ENCODE results near the gene ANO4.

Gene ANO4

GRCh38 chr12:100820314-100820713 lies 25.7 kb downstream of the ANO4 start:
- no peak for DNase-seq

- DNase-seq, result no peak
Observed at GRCh38 chr12:100823963-100824362, 29.4 kb downstream of the ANO4 start.

GRCh38 chr12:100824476-100824875 lies 29.9 kb downstream of the ANO4 start:
- no peak for DNase-seq

- DNase-seq, result no peak
Observed at GRCh38 chr12:100826323-100826722, 31.7 kb downstream of the ANO4 start.

GRCh38 chr12:100827901-100828520 lies 33.4 kb downstream of the ANO4 start:
- peak; percentile 4 for DNase-seq

GRCh38 chr12:100830003-100830795 lies 35.6 kb downstream of the ANO4 start:
- no peak for DNase-seq

- no peak for DNase-seq
Observed at GRCh38 chr12:100833282-100833681, 38.7 kb downstream of the ANO4 start.

GRCh38 chr12:100840748-100841147 lies 46.2 kb downstream of the ANO4 start:
- no peak for DNase-seq

GRCh38 chr12:100842156-100842555 lies 47.6 kb downstream of the ANO4 start:
- DNase-seq, result no peak

- DNase-seq, result no peak
Observed at GRCh38 chr12:100843061-100843460, 48.5 kb downstream of the ANO4 start.

- no peak for DNase-seq
Observed at GRCh38 chr12:100845095-100845494, 50.5 kb downstream of the ANO4 start.

- no peak for DNase-seq
Observed at GRCh38 chr12:100851637-100852036, 57.1 kb downstream of the ANO4 start.

- no peak for DNase-seq
Observed at GRCh38 chr12:100857418-100857817, 62.8 kb downstream of the ANO4 start.

GRCh38 chr12:100857971-100858370 lies 63.4 kb downstream of the ANO4 start:
- no peak for DNase-seq

GRCh38 chr12:100858656-100859055 lies 64.1 kb downstream of the ANO4 start:
- DNase-seq, result no peak

- no peak for DNase-seq
Observed at GRCh38 chr12:100859063-100859627, 64.6 kb downstream of the ANO4 start.

GRCh38 chr12:100860611-100861010 lies 66.0 kb downstream of the ANO4 start:
- no peak for DNase-seq

- DNase-seq, result no peak
Observed at GRCh38 chr12:100862676-100863075, 68.1 kb downstream of the ANO4 start.

GRCh38 chr12:100864366-100864765 lies 69.8 kb downstream of the ANO4 start:
- no peak for DNase-seq

- no peak for DNase-seq
Observed at GRCh38 chr12:100867639-100868393, 73.2 kb downstream of the ANO4 start.

- no peak for DNase-seq
Observed at GRCh38 chr12:100868487-100868886, 73.9 kb downstream of the ANO4 start.

GRCh38 chr12:100871195-100871734 lies 76.7 kb downstream of the ANO4 start:
- no peak for DNase-seq

- DNase-seq, result no peak
Observed at GRCh38 chr12:100875156-100875555, 80.6 kb downstream of the ANO4 start.

All from GF-D8 (cell line).